Natural killer cell (primary cell): ENCODE data around the gene FARS2. TPM values are rescaled to one million over a fixed set of nuclear protein-coding genes. Genes with fewer than 3 reads are reported as not detected.

Experiments
- ATAC-seq, 3 donors: fragments of 150-1000 bp in 2 of 3; fragments of 200-7000 bp in 1 of 3; cut with Tn5 transposase; 1 replicate in 1 of 3; 2 replicates in 2 of 3; pipeline ENCODE4 v1.10.0; 2021; ENCODE audit warnings: mild to moderate bottlenecking in 2 of 3, moderate library complexity in 2 of 3
- DNase-seq, 2 donors: peaks; one replicate each; pipeline versions ENCODE4 v3.0.0 to v3.0.0-alpha.2; 2013 to 2021; ENCODE audit warnings: mixed read lengths in 1 of 2
- H3K27ac ChIP-seq: one replicate; pipeline ENCODE4 v1.5.1; 2013; ENCODE audit warnings: mild to moderate bottlenecking, low read length
- H3K27me3 ChIP-seq: one replicate; pipeline ENCODE4 v1.6.1; 2013; ENCODE audit warnings: low read length; ENCODE audit not compliant: control insufficient read depth, insufficient read depth
- H3K36me3 ChIP-seq: one replicate; pipeline ENCODE4 v1.6.1; 2013; ENCODE audit warnings: low read length; ENCODE audit not compliant: control insufficient read depth, insufficient read depth
- H3K4me1 ChIP-seq: one replicate; pipeline ENCODE4 v1.6.1; 2013; ENCODE audit warnings: low read length; ENCODE audit not compliant: control insufficient read depth, insufficient read depth
- H3K4me3 ChIP-seq: one replicate; pipeline ENCODE4 v1.5.1; 2013; ENCODE audit warnings: low read length
- H3K9me3 ChIP-seq: one replicate; pipeline ENCODE4 v1.6.1; 2013; ENCODE audit warnings: low read length; ENCODE audit not compliant: control insufficient read depth, insufficient read depth
- H3K27ac Mint-ChIP-seq, 2 donors: one replicate each; pipeline ENCODE4 v1.8.0; 2022; ENCODE audit warnings: mild to moderate bottlenecking in 2 of 2, mixed read lengths in 2 of 2, moderate library complexity in 1 of 2
- H3K27me3 Mint-ChIP-seq, 2 donors: one replicate each; pipeline ENCODE4 v1.8.0; 2022; ENCODE audit warnings: low read depth in 2 of 2, mixed read lengths in 2 of 2
- H3K36me3 Mint-ChIP-seq: one replicate; pipeline ENCODE4 v1.8.0; 2022; ENCODE audit warnings: mixed read lengths
- H3K4me1 Mint-ChIP-seq, 2 donors: one replicate each; pipeline ENCODE4 v1.8.0; 2022; ENCODE audit warnings: mixed read lengths in 2 of 2
- H3K4me3 Mint-ChIP-seq: one replicate; pipeline ENCODE4 v1.8.0; 2022; ENCODE audit warnings: mild to moderate bottlenecking, moderate library complexity, mixed read lengths
- H3K9me3 Mint-ChIP-seq, 2 donors: one replicate each; pipeline ENCODE4 v1.8.0; 2022; ENCODE audit warnings: mixed read lengths in 2 of 2
- CTCF ChIP-seq: fragments of 200-600 bp; IDR thresholded peaks from one replicate; pipeline ENCODE4 v1.8.0; 2022; ENCODE audit warnings: antibody characterized with exemption
- WGBS: methylation state at CpG from one replicate; pipeline ENCODE4 v1.1.7; 2013; ENCODE audit warnings: missing lambda C conversion rate; ENCODE audit not compliant: insufficient coverage; 5-methylcytosine and 5-hydroxymethylcytosine counted together
- intact Hi-C: fragments of 100-400 bp; cut with micrococcal nuclease; formaldehyde crosslinking; loops from one replicate; pipeline ENCODE4 v1.14.2; 2022
- total RNA-seq, 4 donors: library from RNA; stranded (reverse); fragments of 120-200 nt in 1 of 4; gene quantifications; one replicate each; pipeline versions ENCODE4 v1.2.3 to v1.2.4, GENCODE V29; 2013 to 2022

FARS2 gene
- total RNA-seq, 3 donors from 2014 or later (not counting 1 experiment from before 2014, with no cell fraction given): 15.3 to 24.8 (median 22.7) TPM

GRCh38 chr6:5492356-5492755 lies 231.0 kb downstream of the FARS2 start:
- WGBS: 100% methylated on average over 1 of the region's 2 CpGs
- Mint-ChIP-seq H3K9me3 (no peaks in the 10 kb centered on the region), H3K27ac (no peak overlapping the region), H3K4me3 (no peak overlapping the region), H3K4me1 (peaks cover 0 to 9% of the 10 kb centered on the region in 2 donors), H3K36me3 (no peaks in the 10 kb centered on the region), H3K27me3 (peaks cover 0 to 3% of the 10 kb centered on the region in 2 donors)
- no peak for DNase-seq
- TF ChIP-seq CTCF: no peak
- Histone ChIP-seq H3K4me1 (no peaks in the 10 kb centered on the region), H3K27ac (no peak overlapping the region), H3K4me3 (no peak overlapping the region), H3K27me3 (no peaks in the 10 kb centered on the region), H3K36me3 (no peaks in the 10 kb centered on the region), H3K9me3 (no peaks in the 10 kb centered on the region)
- intact Hi-C loops: no loop called here
- ATAC-seq: no peak

GRCh38 chr6:5493806-5494205 lies 232.5 kb downstream of the FARS2 start:
- Mint-ChIP-seq H3K27ac (no peak overlapping the region), H3K36me3 (no peaks in the 10 kb centered on the region), H3K4me1 (peaks cover 11 to 13% of the 10 kb centered on the region in 2 donors), H3K4me3 (no peak overlapping the region), H3K27me3 (peaks cover 0 to 3% of the 10 kb centered on the region in 2 donors), H3K9me3 (no peaks in the 10 kb centered on the region)
- Histone ChIP-seq H3K4me1 (no peaks in the 10 kb centered on the region), H3K9me3 (no peaks in the 10 kb centered on the region), H3K27ac (no peak overlapping the region), H3K27me3 (no peaks in the 10 kb centered on the region), H3K36me3 (no peaks in the 10 kb centered on the region), H3K4me3 (no peak overlapping the region)
- DNase-seq (no peak), ATAC-seq (no peak)
- TF ChIP-seq CTCF: no peak
- 100% methylated on average over 2 of the region's 2 CpGs for WGBS
- intact Hi-C loops: no loop called here

GRCh38 chr6:5497896-5498578 lies 236.7 kb downstream of the FARS2 start:
- no peak for TF ChIP-seq CTCF
- no peak overlapping the region for H3K4me3 ChIP-seq
- H3K4me3 Mint-ChIP-seq: peak overlapping the region; percentile 58
- peaks cover 0 to 3% of the 10 kb centered on the region in 2 donors for H3K27me3 Mint-ChIP-seq
- H3K9me3 Mint-ChIP-seq: no peaks in the 10 kb centered on the region
- H3K36me3 ChIP-seq: no peaks in the 10 kb centered on the region
- WGBS: 84% methylated on average over 10 of the region's 10 CpGs
- no peaks in the 10 kb centered on the region for H3K27me3 ChIP-seq
- H3K36me3 Mint-ChIP-seq: no peaks in the 10 kb centered on the region
- no peaks in the 10 kb centered on the region for H3K9me3 ChIP-seq
- ATAC-seq (no peak), DNase-seq (no peak)
- H3K4me1 ChIP-seq: no peaks in the 10 kb centered on the region
- intact Hi-C loops: no loop called here
- H3K27ac ChIP-seq: no peak overlapping the region
- peak overlapping the region in 1 of 2 donors; percentile 50 for H3K27ac Mint-ChIP-seq
- peaks cover 39 to 42% of the 10 kb centered on the region in 2 donors for H3K4me1 Mint-ChIP-seq

- intact Hi-C loops: no loop called here
- Histone ChIP-seq H3K9me3 (no peaks in the 10 kb centered on the region), H3K4me3 (no peak overlapping the region), H3K36me3 (no peaks in the 10 kb centered on the region), H3K4me1 (no peaks in the 10 kb centered on the region), H3K27me3 (no peaks in the 10 kb centered on the region), H3K27ac (no peak overlapping the region)
- H3K9me3 Mint-ChIP-seq: no peaks in the 10 kb centered on the region
- DNase-seq: no peak
- H3K27me3 Mint-ChIP-seq: peaks cover 0 to 3% of the 10 kb centered on the region in 2 donors
- WGBS: no CpG with 5 or more reads among the region's 1 CpG
- no peak for ATAC-seq
- peaks cover 39 to 42% of the 10 kb centered on the region in 2 donors for H3K4me1 Mint-ChIP-seq
- peak overlapping the region; percentile 58 for H3K4me3 Mint-ChIP-seq
- no peaks in the 10 kb centered on the region for H3K36me3 Mint-ChIP-seq
- H3K27ac Mint-ChIP-seq: peak overlapping the region in 1 of 2 donors; percentile 50
- no peak for TF ChIP-seq CTCF
These were observed 237.2 kb downstream of the FARS2 start for GRCh38 chr6:5498579-5498899.
